ENCODE data around the gene MMD2.

MMD2 gene

DNA sequence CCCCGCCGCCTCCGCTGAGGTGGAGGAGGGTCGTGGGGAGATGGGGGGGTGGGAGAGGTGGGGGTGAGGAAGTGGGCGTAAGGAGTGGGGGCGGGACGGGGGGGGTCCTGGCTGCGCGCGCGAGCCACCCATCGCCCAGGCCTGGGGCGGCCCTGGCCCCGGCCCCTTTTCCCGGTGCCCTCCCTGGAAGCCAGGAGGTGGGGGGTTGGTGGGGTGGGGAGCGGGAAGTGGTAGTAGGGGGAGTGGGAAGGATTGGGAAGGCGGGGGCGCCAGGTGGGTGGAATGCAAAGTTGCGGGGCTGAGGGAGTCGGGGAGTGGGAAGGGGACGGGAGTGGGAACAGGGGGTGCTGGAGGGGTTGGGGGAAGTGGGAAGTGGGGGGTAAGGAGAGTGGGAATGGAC is 319 bp upstream of the MMD2 start:
- no peak overlapping the region for H3K4me3 ChIP-seq (ENCODE audit: low read length, poor library complexity, severe bottlenecking)
- no peaks in the 10 kb centered on the region for H3K79me2 ChIP-seq (ENCODE audit: insufficient read depth, low read length)
- no peak overlapping the region for H3K4me2 ChIP-seq (ENCODE audit: low read depth, low read length, poor library complexity, severe bottlenecking)
- no peaks in the 10 kb centered on the region for H4K20me1 ChIP-seq (ENCODE audit: insufficient read depth, low read length, poor library complexity, severe bottlenecking)
- no peaks in the 10 kb centered on the region for H3K4me1 ChIP-seq (ENCODE audit: insufficient read depth, low read length, poor library complexity, severe bottlenecking)
- H3K9me2 ChIP-seq (replicated peaks; ENCODE audit: low read depth, low read length) = no peaks in the 10 kb centered on the region
- H2AFZ ChIP-seq (ENCODE audit: low read length) = no peak overlapping the region
- no peaks in the 10 kb centered on the region for H3K9me3 ChIP-seq (ENCODE audit: insufficient read depth, low read depth, low read length)
- H3K36me3 ChIP-seq (ENCODE audit: insufficient read depth, low read length) = no peaks in the 10 kb centered on the region
- TF ChIP-seq, protein P1, sequence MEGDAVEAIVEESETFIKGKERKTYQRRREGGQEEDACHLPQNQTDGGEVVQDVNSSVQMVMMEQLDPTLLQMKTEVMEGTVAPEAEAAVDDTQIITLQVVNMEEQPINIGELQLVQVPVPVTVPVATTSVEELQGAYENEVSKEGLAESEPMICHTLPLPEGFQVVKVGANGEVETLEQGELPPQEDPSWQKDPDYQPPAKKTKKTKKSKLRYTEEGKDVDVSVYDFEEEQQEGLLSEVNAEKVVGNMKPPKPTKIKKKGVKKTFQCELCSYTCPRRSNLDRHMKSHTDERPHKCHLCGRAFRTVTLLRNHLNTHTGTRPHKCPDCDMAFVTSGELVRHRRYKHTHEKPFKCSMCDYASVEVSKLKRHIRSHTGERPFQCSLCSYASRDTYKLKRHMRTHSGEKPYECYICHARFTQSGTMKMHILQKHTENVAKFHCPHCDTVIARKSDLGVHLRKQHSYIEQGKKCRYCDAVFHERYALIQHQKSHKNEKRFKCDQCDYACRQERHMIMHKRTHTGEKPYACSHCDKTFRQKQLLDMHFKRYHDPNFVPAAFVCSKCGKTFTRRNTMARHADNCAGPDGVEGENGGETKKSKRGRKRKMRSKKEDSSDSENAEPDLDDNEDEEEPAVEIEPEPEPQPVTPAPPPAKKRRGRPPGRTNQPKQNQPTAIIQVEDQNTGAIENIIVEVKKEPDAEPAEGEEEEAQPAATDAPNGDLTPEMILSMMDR (conservative IDR thresholded peaks at IDR 0.05; ENCODE audit: low read length) = no peak
- no peak for TF ChIP-seq EZH2phosphoT487 (IDR thresholded peaks at IDR 0.05; ENCODE audit: borderline replicate concordance)
- H3F3A ChIP-seq (ENCODE audit: low read depth) = no peaks in the 10 kb centered on the region
- no peaks in the 10 kb centered on the region for H3K27me3 ChIP-seq (ENCODE audit: insufficient read depth, low read length, poor library complexity, severe bottlenecking)
- no peak overlapping the region for H3K9ac ChIP-seq (ENCODE audit: low read depth, low read length, poor library complexity, severe bottlenecking)

DNA sequence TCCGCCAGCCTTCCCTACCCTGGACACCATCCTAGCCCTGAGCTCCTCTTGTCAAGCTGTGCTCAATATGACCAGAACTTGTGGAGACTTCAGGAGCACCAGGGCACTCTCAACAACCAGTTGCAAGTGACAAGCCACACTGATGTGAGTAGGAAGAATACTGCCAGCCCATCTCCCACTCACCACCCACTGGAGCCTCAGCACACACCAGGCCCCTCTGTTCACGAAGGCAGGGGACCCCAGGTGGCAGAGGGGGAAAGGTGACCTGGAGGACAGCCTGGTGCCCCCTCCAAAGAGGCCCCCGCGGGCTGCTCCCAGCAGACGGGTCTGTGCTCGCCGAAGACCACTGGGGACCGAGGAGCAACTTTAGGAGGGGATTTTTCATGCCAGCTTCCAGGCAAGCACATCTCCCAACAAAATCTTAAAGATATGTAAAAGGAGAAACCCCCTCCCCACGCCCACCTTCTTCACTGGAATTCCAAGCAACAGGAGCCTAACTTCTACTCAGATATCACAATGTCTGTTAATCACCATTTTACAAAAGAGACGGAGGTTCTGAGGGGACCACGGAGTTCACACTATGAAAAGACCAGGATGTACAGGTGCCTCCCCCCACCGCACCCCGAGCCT is 1.0 kb downstream of the MMD2 start:
- Histone ChIP-seq H3K4me3 (ENCODE audit: low read length, poor library complexity, severe bottlenecking) (no peak overlapping the region), H3K36me3 (ENCODE audit: insufficient read depth, low read length) (no peaks in the 10 kb centered on the region), H3K4me2 (ENCODE audit: low read depth, low read length, poor library complexity, severe bottlenecking) (no peak overlapping the region), H3K9me2 (replicated peaks; ENCODE audit: low read depth, low read length) (no peaks in the 10 kb centered on the region), H3F3A (ENCODE audit: low read depth) (no peaks in the 10 kb centered on the region), H3K9me3 (ENCODE audit: insufficient read depth, low read depth, low read length) (no peaks in the 10 kb centered on the region), H3K4me1 (ENCODE audit: insufficient read depth, low read length, poor library complexity, severe bottlenecking) (no peaks in the 10 kb centered on the region), H3K9ac (ENCODE audit: low read depth, low read length, poor library complexity, severe bottlenecking) (no peak overlapping the region), H4K20me1 (ENCODE audit: insufficient read depth, low read length, poor library complexity, severe bottlenecking) (no peaks in the 10 kb centered on the region), H3K79me2 (ENCODE audit: insufficient read depth, low read length) (no peaks in the 10 kb centered on the region), H2AFZ (ENCODE audit: low read length) (no peak overlapping the region), H3K27me3 (ENCODE audit: insufficient read depth, low read length, poor library complexity, severe bottlenecking) (no peaks in the 10 kb centered on the region)
- TF ChIP-seq, protein P1 (conservative IDR thresholded peaks at IDR 0.05; ENCODE audit: low read length) = no peak
- no peak for TF ChIP-seq EZH2phosphoT487 (IDR thresholded peaks at IDR 0.05; ENCODE audit: borderline replicate concordance)

DNA sequence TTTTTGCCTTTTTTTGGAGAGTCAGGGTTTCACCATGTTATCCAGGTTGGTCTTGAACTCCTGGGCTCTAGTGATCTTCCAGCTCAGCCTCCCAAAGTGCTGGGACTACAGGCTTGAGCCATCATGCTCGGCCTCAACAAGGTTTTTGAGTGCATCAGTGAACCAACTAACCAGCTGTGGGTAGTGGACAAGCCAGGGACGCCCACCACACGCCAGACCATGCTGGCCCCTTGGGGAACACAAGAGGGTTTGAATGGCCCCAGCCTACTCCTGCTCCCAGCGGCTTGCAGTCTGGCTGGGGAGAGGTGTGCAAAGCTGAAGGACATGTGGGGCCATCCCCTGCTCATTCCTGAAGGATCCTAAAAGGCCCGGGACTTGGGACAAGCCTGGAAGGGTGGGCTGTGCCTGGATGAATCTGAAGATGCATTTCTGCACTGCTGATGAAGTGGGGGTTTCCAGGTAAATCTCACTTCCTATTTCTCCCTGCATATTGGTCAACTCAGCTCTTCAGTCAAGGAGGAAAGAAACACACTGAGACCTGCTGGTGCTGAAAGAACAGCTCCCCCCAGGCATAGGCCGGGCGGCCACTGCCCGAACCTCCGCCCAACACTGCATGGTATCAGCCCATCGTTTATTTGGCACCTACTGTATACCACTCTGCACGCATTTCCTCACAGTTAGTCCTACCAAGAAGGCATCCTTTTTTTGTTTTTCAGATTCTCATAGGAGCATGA is 6.9 kb downstream of the MMD2 start:
- Histone ChIP-seq H3K4me2 (ENCODE audit: low read depth, low read length, poor library complexity, severe bottlenecking) (no peak overlapping the region), H3F3A (ENCODE audit: low read depth) (no peaks in the 10 kb centered on the region), H3K36me3 (ENCODE audit: insufficient read depth, low read length) (no peaks in the 10 kb centered on the region), H3K4me3 (ENCODE audit: low read length, poor library complexity, severe bottlenecking) (no peak overlapping the region), H3K79me2 (ENCODE audit: insufficient read depth, low read length) (no peaks in the 10 kb centered on the region), H2AFZ (ENCODE audit: low read length) (no peak overlapping the region), H3K27me3 (ENCODE audit: insufficient read depth, low read length, poor library complexity, severe bottlenecking) (no peaks in the 10 kb centered on the region), H4K20me1 (ENCODE audit: insufficient read depth, low read length, poor library complexity, severe bottlenecking) (no peaks in the 10 kb centered on the region), H3K9ac (ENCODE audit: low read depth, low read length, poor library complexity, severe bottlenecking) (no peak overlapping the region), H3K9me2 (replicated peaks; ENCODE audit: low read depth, low read length) (no peaks in the 10 kb centered on the region), H3K4me1 (ENCODE audit: insufficient read depth, low read length, poor library complexity, severe bottlenecking) (no peaks in the 10 kb centered on the region), H3K9me3 (ENCODE audit: insufficient read depth, low read depth, low read length) (no peaks in the 10 kb centered on the region)
- no peak for TF ChIP-seq EZH2phosphoT487 (IDR thresholded peaks at IDR 0.05; ENCODE audit: borderline replicate concordance)
- TF ChIP-seq, protein P1 (conservative IDR thresholded peaks at IDR 0.05; ENCODE audit: low read length) = no peak

Data from Loucy (cell line).